Body of pancreas (tissue), 4 donors: ENCODE measurements around the gene RPS6KA5.

Source experiments
- POLR2A ChIP-seq, 3 donors: fragments of 450-650 bp; IDR thresholded peaks; one replicate each; pipeline ENCODE4 v1.6.1; 2016; ENCODE audit warnings: antibody characterized with exemption in 3 of 3, mild to moderate bottlenecking in 2 of 3
- TF ChIP-seq, protein P1 (sequence below), 7 experiments: fragments of 450-650 bp in 4 of 7; fragments of 200-600 bp in 3 of 7; sonication (generic) in 3 of 7; IDR thresholded peaks; one replicate each; pipeline ENCODE4 v1.5.1; 2016 to 2019; ENCODE audit warnings: antibody characterized with exemption in 7 of 7

DNA sequence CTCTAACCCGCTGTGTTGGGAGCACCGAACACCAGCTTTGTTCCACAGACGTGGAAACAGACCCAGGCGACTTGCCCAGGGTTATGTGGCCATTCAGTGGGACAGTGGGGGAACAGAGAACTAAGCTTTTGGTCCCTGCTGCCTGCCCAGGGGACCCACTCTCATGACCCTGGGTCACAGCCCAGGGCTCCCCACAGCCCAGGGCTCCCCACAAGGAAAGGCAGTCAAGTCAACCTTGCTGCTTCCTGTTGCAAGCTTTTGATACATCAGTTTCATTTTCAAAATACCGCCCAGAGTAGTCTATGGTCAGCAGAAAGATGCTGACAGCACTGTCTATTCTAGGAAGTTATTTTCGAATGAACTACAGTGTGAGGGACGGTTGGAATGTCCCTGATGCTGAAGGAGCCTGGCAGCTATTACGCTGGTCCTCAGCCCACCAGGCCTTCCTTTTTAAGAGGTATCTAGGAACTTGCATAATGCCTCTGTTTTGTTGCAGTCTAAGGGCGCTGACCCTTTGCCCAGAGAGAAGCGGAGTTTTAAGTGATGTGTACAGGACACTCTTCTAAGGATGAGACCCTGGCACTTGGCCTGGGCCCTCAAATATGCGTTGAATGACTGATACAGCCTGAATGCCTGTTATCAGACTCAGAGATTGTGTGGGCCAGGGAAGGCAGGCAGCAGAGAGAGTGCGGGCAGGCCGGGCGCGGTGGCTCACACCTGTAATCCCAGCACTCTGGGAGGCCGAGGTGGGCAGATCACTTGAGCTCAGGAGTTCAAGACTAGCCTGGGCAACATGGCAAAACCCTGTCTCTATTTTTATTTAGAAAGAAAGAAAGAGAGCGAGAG is 231.6 kb downstream of the RPS6KA5 start:
- TF ChIP-seq, protein P1, sequence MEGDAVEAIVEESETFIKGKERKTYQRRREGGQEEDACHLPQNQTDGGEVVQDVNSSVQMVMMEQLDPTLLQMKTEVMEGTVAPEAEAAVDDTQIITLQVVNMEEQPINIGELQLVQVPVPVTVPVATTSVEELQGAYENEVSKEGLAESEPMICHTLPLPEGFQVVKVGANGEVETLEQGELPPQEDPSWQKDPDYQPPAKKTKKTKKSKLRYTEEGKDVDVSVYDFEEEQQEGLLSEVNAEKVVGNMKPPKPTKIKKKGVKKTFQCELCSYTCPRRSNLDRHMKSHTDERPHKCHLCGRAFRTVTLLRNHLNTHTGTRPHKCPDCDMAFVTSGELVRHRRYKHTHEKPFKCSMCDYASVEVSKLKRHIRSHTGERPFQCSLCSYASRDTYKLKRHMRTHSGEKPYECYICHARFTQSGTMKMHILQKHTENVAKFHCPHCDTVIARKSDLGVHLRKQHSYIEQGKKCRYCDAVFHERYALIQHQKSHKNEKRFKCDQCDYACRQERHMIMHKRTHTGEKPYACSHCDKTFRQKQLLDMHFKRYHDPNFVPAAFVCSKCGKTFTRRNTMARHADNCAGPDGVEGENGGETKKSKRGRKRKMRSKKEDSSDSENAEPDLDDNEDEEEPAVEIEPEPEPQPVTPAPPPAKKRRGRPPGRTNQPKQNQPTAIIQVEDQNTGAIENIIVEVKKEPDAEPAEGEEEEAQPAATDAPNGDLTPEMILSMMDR (IDR thresholded peaks at IDR 0.05): no peak
- no peak for TF ChIP-seq POLR2A (IDR thresholded peaks at IDR 0.05)
